ENCODE data around the gene ERBB2. TPM values are rescaled to one million over a fixed set of nuclear protein-coding genes. Genes with fewer than 3 reads are reported as not detected.
"Not testable (repeated sequence)": the region's sequence is repeated elsewhere in the genome, so short reads cannot be mapped to it uniquely, and the experiment has no call there.

ERBB2 gene
- total RNA-seq, 2 experiments from 2014 or later = 3.5 to 4.7 TPM

GRCh38 chr17:39704821-39705551, 5.1 kb downstream of the ERBB2 start:
- no peak for ATAC-seq
- no peak overlapping the region for H3K4me3 Mint-ChIP-seq
- H3K36me3 Mint-ChIP-seq = no peaks in the 10 kb centered on the region
- H3K4me1 Mint-ChIP-seq = peaks cover 17% of the 10 kb centered on the region
- CTCF ChIA-PET = no interaction called here
- H3K9me3 Mint-ChIP-seq (ENCODE audit: low read depth) = no peaks in the 10 kb centered on the region
- no peak overlapping the region for H3K27ac Mint-ChIP-seq
- no peak for DNase-seq
- H3K27me3 Mint-ChIP-seq = peaks cover 29% of the 10 kb centered on the region

GRCh38 chr17:39705786-39706348, 6.0 kb downstream of the ERBB2 start:
- Mint-ChIP-seq H3K27ac (no peak overlapping the region), H3K4me3 (no peak overlapping the region), H3K9me3 (ENCODE audit: low read depth) (no peaks in the 10 kb centered on the region), H3K27me3 (peaks cover 23% of the 10 kb centered on the region), H3K36me3 (no peaks in the 10 kb centered on the region), H3K4me1 (peaks cover 17% of the 10 kb centered on the region)
- no peak for DNase-seq
- ATAC-seq = no peak
- CTCF ChIA-PET = interaction anchor here (0.8 to 1.3 kb wide), 2 partner anchors 25 to 83 kb away, joined by 3 read pairs; partner anchors contain the start of gene MIEN1

DNA sequence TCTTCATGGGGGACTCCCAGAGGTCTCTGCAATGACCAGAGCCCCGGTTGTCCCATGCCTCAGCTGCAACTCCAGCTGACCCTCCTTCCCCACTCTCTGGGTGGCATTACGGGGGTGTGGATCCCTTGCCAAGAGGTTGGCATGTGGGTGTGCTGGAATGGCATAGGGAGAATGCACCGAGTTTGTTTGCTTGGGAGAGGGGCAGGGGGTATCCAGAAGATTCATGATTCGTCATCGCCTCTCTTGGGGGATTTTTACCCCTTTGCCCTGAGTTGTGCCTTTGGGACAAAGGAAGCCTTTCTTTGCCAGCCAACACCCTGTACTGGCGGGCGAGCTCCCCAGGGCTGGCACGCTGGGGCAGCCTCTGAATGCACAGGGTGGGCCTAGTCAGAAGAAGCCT, 6.5 kb downstream of the ERBB2 start:
- H3K27me3 Mint-ChIP-seq = peaks cover 17% of the 10 kb centered on the region
- DNase-seq = no peak
- no peak overlapping the region for H3K27ac Mint-ChIP-seq
- H3K4me1 Mint-ChIP-seq = peaks cover 17% of the 10 kb centered on the region
- CTCF ChIA-PET = interaction anchor here (0.8 to 1.3 kb wide), 2 partner anchors 24 to 84 kb away, joined by 3 read pairs; partner anchors contain the start of gene MIEN1
- no peak for ATAC-seq
- no peak overlapping the region for H3K4me3 Mint-ChIP-seq
- no peaks in the 10 kb centered on the region for H3K9me3 Mint-ChIP-seq (ENCODE audit: low read depth)
- no peaks in the 10 kb centered on the region for H3K36me3 Mint-ChIP-seq

DNA sequence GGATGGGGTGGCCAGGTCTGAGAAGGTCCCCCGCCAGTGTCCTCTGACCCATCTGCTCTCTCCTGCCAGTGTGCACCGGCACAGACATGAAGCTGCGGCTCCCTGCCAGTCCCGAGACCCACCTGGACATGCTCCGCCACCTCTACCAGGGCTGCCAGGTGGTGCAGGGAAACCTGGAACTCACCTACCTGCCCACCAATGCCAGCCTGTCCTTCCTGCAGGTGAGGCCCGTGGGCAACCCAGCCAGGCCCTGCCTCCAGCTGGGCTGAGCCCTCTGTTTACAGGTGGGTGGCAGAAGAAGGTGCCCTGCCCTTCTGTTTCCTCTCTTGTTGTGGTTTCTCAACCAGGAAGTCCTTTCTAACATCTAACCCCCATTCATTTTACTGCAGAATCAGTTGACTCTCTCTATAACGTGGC, 7.1 kb downstream of the ERBB2 start:
- DNase-seq = no peak
- Mint-ChIP-seq H3K36me3 (no peaks in the 10 kb centered on the region), H3K27ac (peak overlapping the region; percentile 53), H3K4me1 (peaks cover 17% of the 10 kb centered on the region), H3K9me3 (ENCODE audit: low read depth) (no peaks in the 10 kb centered on the region), H3K4me3 (no peak overlapping the region), H3K27me3 (peaks cover 12% of the 10 kb centered on the region)
- CTCF ChIA-PET = interaction anchor here (0.8 to 1.3 kb wide), 2 partner anchors 24 to 84 kb away, joined by 3 read pairs; partner anchors contain the start of gene MIEN1
- ATAC-seq = no peak

GRCh38 chr17:39709319-39709997, 9.6 kb downstream of the ERBB2 start:
- no peaks in the 10 kb centered on the region for H3K9me3 Mint-ChIP-seq (ENCODE audit: low read depth)

DNA sequence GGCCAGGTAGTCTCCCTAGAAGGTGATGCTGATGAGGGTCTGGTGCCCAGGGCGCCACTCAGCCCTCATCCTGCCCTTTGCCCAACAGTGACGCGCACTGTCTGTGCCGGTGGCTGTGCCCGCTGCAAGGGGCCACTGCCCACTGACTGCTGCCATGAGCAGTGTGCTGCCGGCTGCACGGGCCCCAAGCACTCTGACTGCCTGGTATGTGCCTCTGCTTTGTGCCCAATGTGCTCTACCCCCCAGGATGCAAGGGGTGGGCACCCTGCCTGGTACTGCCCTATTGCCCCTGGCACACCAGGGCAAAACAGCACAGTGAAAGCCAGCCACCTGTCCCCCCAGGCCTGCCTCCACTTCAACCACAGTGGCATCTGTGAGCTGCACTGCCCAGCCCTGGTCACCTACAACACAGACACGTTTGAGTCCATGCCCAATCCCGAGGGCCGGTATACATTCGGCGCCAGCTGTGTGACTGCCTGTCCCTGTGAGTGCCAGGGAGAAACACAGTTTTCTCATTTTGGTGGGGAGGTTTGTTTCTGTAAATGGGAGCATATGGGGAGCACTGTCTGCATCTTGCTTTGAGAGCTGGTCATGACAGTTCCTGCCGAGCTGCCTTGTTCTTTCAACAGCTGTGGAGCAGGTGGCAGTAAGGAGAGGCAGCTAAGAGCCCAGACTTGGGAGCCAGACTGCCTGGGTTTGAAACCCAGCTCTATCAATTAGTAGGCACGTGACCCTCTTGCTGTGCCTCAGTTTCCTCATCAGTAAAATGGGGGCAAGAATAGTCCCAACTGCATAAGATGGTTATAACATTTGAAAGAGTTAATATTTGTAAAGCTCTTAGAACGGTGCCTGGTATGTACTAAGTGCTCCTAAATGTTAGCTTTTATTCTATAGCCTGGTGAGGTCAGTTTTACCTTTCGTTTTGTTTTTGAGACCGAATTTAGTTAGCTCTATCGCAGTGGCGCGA, 10.4 kb downstream of the ERBB2 start:
- DNase-seq (no peak), ATAC-seq (no peak)
- CTCF ChIA-PET = interaction anchor here (0.5 to 1.7 kb wide), 3 partner anchors 11 to 21 kb away, joined by 3 to 4 read pairs (median 3); no protein-coding TSS in a partner anchor
- no peak overlapping the region for H3K27ac Mint-ChIP-seq
- no peaks in the 10 kb centered on the region for H3K9me3 Mint-ChIP-seq (ENCODE audit: low read depth)
- H3K36me3 Mint-ChIP-seq = no peaks in the 10 kb centered on the region
- H3K4me3 Mint-ChIP-seq = no peak overlapping the region
- H3K4me1 Mint-ChIP-seq = peaks cover 11% of the 10 kb centered on the region
- no peaks in the 10 kb centered on the region for H3K27me3 Mint-ChIP-seq

More at GRCh38 chr17:39709319-39709997, 9.6 kb downstream of the ERBB2 start:
- no peak overlapping the region for H3K4me3 Mint-ChIP-seq
- DNase-seq (no peak), ATAC-seq (no peak)
- H3K4me1 Mint-ChIP-seq = peaks cover 11% of the 10 kb centered on the region
- CTCF ChIA-PET = interaction anchor here (2.3 kb wide), 1 partner anchor 88 kb away, joined by 6 read pairs; no protein-coding TSS in a partner anchor
- no peak overlapping the region for H3K27ac Mint-ChIP-seq
- no peaks in the 10 kb centered on the region for H3K36me3 Mint-ChIP-seq
- H3K27me3 Mint-ChIP-seq = no peaks in the 10 kb centered on the region

- CTCF ChIA-PET = interaction anchor here (0.5 to 1.7 kb wide), 3 partner anchors 10 to 20 kb away, joined by 3 to 4 read pairs (median 3); no protein-coding TSS in a partner anchor
- H3K27ac Mint-ChIP-seq; H3K9me3 Mint-ChIP-seq (ENCODE audit: low read depth); H3K27me3 Mint-ChIP-seq; H3K4me3 Mint-ChIP-seq; H3K36me3 Mint-ChIP-seq; DNase-seq; ATAC-seq: not testable (repeated sequence)
- H3K4me1 Mint-ChIP-seq = peaks cover 11% of the 10 kb centered on the region
These were observed 11.2 kb downstream of the ERBB2 start for GRCh38 chr17:39711071-39711470.

DNA sequence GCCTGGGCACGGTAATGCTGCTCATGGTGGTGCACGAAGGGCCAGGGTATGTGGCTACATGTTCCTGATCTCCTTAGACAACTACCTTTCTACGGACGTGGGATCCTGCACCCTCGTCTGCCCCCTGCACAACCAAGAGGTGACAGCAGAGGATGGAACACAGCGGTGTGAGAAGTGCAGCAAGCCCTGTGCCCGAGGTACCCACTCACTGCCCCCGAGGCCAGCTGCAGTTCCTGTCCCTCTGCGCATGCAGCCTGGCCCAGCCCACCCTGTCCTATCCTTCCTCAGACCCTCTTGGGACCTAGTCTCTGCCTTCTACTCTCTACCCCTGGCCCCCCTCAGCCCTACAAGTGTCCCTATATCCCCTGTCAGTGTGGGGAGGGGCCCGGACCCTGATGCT, 12.0 kb downstream of the ERBB2 start:
- H3K27ac Mint-ChIP-seq = no peak overlapping the region
- DNase-seq = no peak
- H3K4me1 Mint-ChIP-seq = peaks cover 8% of the 10 kb centered on the region
- H3K4me3 Mint-ChIP-seq = no peak overlapping the region
- no peak for ATAC-seq
- CTCF ChIA-PET = interaction anchor here (1.5 kb wide), 1 partner anchor 19 kb away, joined by 3 read pairs; the partner anchor contains the start of gene MIEN1
- H3K9me3 Mint-ChIP-seq (ENCODE audit: low read depth) = no peaks in the 10 kb centered on the region
- H3K27me3 Mint-ChIP-seq = no peaks in the 10 kb centered on the region
- H3K36me3 Mint-ChIP-seq = no peaks in the 10 kb centered on the region

DNA sequence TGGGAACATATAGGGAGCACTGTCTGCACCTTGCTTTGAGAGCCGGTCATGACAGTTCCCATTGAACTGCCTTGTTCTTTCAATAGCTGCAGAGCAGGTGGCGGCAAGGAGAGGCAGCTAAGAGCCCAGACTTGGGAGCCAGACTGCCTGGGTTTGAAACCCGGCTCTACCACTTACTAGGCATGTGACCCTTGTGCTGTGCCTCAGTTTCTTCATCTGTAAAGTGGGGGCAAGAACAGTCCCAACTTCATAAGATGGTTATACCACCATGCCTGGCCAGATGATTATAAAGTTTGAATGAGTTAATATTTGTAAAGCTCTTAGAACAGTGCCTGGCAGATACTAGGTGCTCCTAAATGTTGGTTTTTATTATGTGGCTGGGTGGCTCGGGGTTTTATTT, 14.4 kb downstream of the ERBB2 start:
- no peak for ATAC-seq
- Mint-ChIP-seq H3K9me3 (ENCODE audit: low read depth) (no peaks in the 10 kb centered on the region), H3K27me3 (no peaks in the 10 kb centered on the region), H3K4me3 (no peak overlapping the region), H3K4me1 (no peaks in the 10 kb centered on the region), H3K27ac (no peak overlapping the region), H3K36me3 (no peaks in the 10 kb centered on the region)
- CTCF ChIA-PET = interaction anchor here (0.9 kb wide), 1 partner anchor 15 kb away, joined by 3 read pairs; no protein-coding TSS in a partner anchor
- DNase-seq = no peak

DNA sequence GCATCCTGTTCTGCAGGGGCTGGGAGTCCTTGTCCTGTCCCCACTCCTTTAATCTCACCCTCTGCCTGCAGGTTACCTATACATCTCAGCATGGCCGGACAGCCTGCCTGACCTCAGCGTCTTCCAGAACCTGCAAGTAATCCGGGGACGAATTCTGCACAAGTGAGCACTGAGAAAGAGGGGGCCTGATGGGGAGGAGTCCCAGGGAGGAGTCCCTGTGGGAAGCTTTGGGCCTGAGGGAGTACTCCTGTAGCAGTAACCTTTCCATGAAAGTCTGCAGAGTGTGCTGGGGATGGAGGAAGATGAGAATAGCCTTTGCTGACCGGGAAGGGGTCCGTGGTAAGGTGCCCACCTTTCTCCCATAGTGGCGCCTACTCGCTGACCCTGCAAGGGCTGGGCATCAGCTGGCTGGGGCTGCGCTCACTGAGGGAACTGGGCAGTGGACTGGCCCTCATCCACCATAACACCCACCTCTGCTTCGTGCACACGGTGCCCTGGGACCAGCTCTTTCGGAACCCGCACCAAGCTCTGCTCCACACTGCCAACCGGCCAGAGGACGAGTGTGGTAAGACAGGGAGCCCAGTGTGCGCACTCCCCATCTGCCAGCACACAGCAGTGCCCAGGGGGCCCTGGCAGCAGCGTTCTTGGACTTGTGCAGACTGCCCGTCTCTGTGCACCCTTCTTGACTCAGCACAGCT, 15.7 kb downstream of the ERBB2 start:
- no peak overlapping the region for H3K4me3 Mint-ChIP-seq
- ATAC-seq (no peak), DNase-seq (no peak)
- no peaks in the 10 kb centered on the region for H3K27me3 Mint-ChIP-seq
- no peaks in the 10 kb centered on the region for H3K4me1 Mint-ChIP-seq
- H3K9me3 Mint-ChIP-seq (ENCODE audit: low read depth) = no peaks in the 10 kb centered on the region
- no peaks in the 10 kb centered on the region for H3K36me3 Mint-ChIP-seq
- CTCF ChIA-PET = interaction anchor here (0.8 to 2.3 kb wide), 2 partner anchors 62 to 94 kb away, joined by 3 to 6 read pairs; no protein-coding TSS in a partner anchor
- H3K27ac Mint-ChIP-seq = no peak overlapping the region

- H3K27ac Mint-ChIP-seq = no peak overlapping the region
- H3K4me3 Mint-ChIP-seq = no peak overlapping the region
- no peak for ATAC-seq
- no peaks in the 10 kb centered on the region for H3K27me3 Mint-ChIP-seq
- CTCF ChIA-PET = interaction anchor here (0.8 to 2.3 kb wide), 4 partner anchors 15 to 95 kb away, joined by 3 to 6 read pairs (median 3); no protein-coding TSS in a partner anchor
- DNase-seq = no peak
- H3K36me3 Mint-ChIP-seq = no peaks in the 10 kb centered on the region
- H3K9me3 Mint-ChIP-seq (ENCODE audit: low read depth) = no peaks in the 10 kb centered on the region
- H3K4me1 Mint-ChIP-seq = no peaks in the 10 kb centered on the region
These were observed 16.4 kb downstream of the ERBB2 start for GRCh38 chr17:39716073-39716818.
